Esophagus squamous epithelium (tissue), 5 donors: ENCODE results near the gene ETNPPL. TPM values are rescaled to one million over a fixed set of nuclear protein-coding genes. Genes with fewer than 3 reads are reported as not detected.

Source experiments
- DNase-seq: peaks from one replicate; lab custom pipeline; 2025; lab: John Stamatoyannopoulos, UW
- H3K27ac ChIP-seq, 4 donors: fragments of 200-600 bp; sonication (generic); one replicate each; pipeline ENCODE4 v1.5.1; 2016 to 2019; ENCODE audit warnings: mild to moderate bottlenecking in 1 of 4
- H3K27me3 ChIP-seq, 4 donors: fragments of 200-600 bp; sonication (generic); 1 replicate in 3 of 4; 2 replicates in 1 of 4; pipeline versions ENCODE4 v1.5.1 to v1.6.0; 2017 to 2021; ENCODE audit warnings: antibody characterized with exemption in 1 of 4
- H3K36me3 ChIP-seq, 3 donors: fragments of 200-600 bp; sonication (generic); one replicate each; pipeline ENCODE4 v1.5.1; 2016 to 2019
- H3K4me1 ChIP-seq, 3 donors: fragments of 200-600 bp; sonication (generic); one replicate each; pipeline ENCODE4 v1.5.1; 2017 to 2019
- H3K4me3 ChIP-seq, 4 donors: fragments of 200-600 bp; sonication (generic); 1 replicate in 3 of 4; 2 replicates in 1 of 4; pipeline ENCODE4 v1.5.1; 2016 to 2019; ENCODE audit warnings: mild to moderate bottlenecking in 2 of 4, moderate library complexity in 1 of 4
- H3K9me3 ChIP-seq, 3 donors: fragments of 200-600 bp; sonication (generic); one replicate each; pipeline ENCODE4 v1.5.1; 2016 to 2019
- CTCF ChIP-seq, 6 experiments: fragments of 450-650 bp in 4 of 6; fragments of 200-600 bp in 2 of 6; sonication (generic) in 2 of 6; IDR thresholded peaks; one replicate each; pipeline ENCODE4 v1.5.1; 2016 to 2019; ENCODE audit warnings: antibody characterized with exemption in 6 of 6, mild to moderate bottlenecking in 4 of 6, moderate library complexity in 4 of 6
- POLR2A ChIP-seq, 4 donors: fragments of 450-650 bp; IDR thresholded peaks; one replicate each; pipeline ENCODE4 v1.6.1; 2017; ENCODE audit warnings: antibody characterized with exemption in 4 of 4, mild to moderate bottlenecking in 4 of 4, moderate library complexity in 3 of 4
- WGBS, 2 donors: methylation state at CpG; one replicate each; pipeline ENCODE4 v1.1.5; 2018; 5-methylcytosine and 5-hydroxymethylcytosine counted together
- intact Hi-C: fragments of 100-400 bp; cut with DNase I; formaldehyde crosslinking; loops from one replicate; pipeline ENCODE4 v1.15.0; 2022
- total RNA-seq, 4 donors: library from RNA; depleted of rRNA; stranded (reverse); fragments of >200 nt; gene quantifications; one replicate each; pipeline ENCODE4 v1.1.0, GENCODE V29; 2016
- donor health status: DM: yes; HTN: yes; CAD: no.

The ETNPPL gene
- total RNA-seq, 4 donors from 2014 or later, result not detected

DNA sequence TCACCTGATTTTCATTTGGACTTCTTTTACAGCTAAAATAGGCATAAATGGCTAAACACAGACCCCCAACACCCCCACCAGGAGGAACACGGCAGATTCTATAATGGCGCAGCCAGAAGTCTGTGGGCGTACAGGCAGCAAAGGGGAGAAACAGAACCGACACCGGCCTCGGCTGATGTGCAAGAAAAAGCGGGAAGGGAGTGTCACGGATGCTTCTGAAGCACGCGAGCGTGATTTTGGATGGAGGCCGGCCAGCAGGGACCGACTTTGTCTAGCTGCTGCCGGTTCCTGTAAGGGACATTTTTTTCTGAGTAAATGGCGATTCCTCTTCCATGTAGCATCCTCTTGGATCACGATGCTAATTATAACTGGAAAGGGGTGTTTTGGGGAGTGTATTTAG lies 24.9 kb upstream of the ETNPPL start:
- intact Hi-C loops, result no loop called here
- TF ChIP-seq POLR2A (IDR thresholded peaks at IDR 0.05) (no peak), CTCF (IDR thresholded peaks at IDR 0.05) (no peak)
- WGBS, 2 donors, result 90 to 93% methylated on average over 15 of the region's 16 CpGs
- Histone ChIP-seq H3K9me3 (no peaks in the 10 kb centered on the region), H3K27me3 (no peaks in the 10 kb centered on the region), H3K36me3 (no peaks in the 10 kb centered on the region), H3K4me3 (no peak overlapping the region), H3K4me1 (no peaks in the 10 kb centered on the region), H3K27ac (no peak overlapping the region)
- no peak for DNase-seq

- Histone ChIP-seq H3K4me1 (no peaks in the 10 kb centered on the region), H3K36me3 (no peaks in the 10 kb centered on the region), H3K27me3 (no peaks in the 10 kb centered on the region), H3K9me3 (no peaks in the 10 kb centered on the region), H3K27ac (no peak overlapping the region), H3K4me3 (no peak overlapping the region)
- intact Hi-C loops, result no loop called here
- DNase-seq, result no peak
- no peak for TF ChIP-seq POLR2A (IDR thresholded peaks at IDR 0.05)
- no peak for TF ChIP-seq CTCF (IDR thresholded peaks at IDR 0.05)
- WGBS, 2 donors, result 81 to 83% methylated on average over 13 to 14 of the region's 14 CpGs
Measured at GRCh38 chr4:108787106-108787505, 24.3 kb upstream of the ETNPPL start.

DNA sequence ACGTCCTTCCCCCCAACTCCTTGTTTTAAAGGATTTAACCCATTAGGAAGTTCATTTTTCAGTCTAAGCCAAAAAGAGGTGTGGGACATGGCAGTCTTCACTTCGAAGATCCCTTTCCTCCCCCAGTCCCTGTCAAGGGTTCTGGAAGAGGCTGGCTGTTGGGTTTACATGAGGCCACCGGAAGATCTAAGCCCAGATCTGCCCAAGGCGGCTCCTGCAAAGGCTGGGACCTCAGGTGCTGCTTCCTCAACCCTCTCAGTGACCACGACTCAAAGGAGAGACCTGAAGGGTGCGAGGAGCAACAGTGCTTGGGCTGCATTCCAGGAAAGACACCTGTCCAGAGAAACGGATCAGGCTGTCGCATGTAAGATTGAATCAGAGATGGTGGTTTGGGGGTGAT lies 23.5 kb upstream of the ETNPPL start:
- H3K4me1 ChIP-seq, result no peaks in the 10 kb centered on the region
- WGBS, 2 donors, result 73 to 87% methylated on average over 5 to 6 of the region's 8 CpGs
- no peak for TF ChIP-seq CTCF (IDR thresholded peaks at IDR 0.05)
- no peak for TF ChIP-seq POLR2A (IDR thresholded peaks at IDR 0.05)
- no peak for DNase-seq
- no peaks in the 10 kb centered on the region for H3K9me3 ChIP-seq
- no peaks in the 10 kb centered on the region for H3K36me3 ChIP-seq
- H3K4me3 ChIP-seq, result no peak overlapping the region
- intact Hi-C loops, result no loop called here
- H3K27me3 ChIP-seq, result no peaks in the 10 kb centered on the region
- H3K27ac ChIP-seq, result no peak overlapping the region

- Histone ChIP-seq H3K4me1 (no peaks in the 10 kb centered on the region), H3K4me3 (no peak overlapping the region), H3K9me3 (no peaks in the 10 kb centered on the region), H3K27ac (no peak overlapping the region), H3K27me3 (no peaks in the 10 kb centered on the region), H3K36me3 (no peaks in the 10 kb centered on the region)
- intact Hi-C loops, result no loop called here
- 57 to 68% methylated on average over 3 of the region's 3 CpGs for WGBS, 2 donors
- no peak for DNase-seq
- no peak for TF ChIP-seq POLR2A (IDR thresholded peaks at IDR 0.05)
- no peak for TF ChIP-seq CTCF (IDR thresholded peaks at IDR 0.05)
Measured at GRCh38 chr4:108783665-108784463, 21.0 kb upstream of the ETNPPL start.

DNA sequence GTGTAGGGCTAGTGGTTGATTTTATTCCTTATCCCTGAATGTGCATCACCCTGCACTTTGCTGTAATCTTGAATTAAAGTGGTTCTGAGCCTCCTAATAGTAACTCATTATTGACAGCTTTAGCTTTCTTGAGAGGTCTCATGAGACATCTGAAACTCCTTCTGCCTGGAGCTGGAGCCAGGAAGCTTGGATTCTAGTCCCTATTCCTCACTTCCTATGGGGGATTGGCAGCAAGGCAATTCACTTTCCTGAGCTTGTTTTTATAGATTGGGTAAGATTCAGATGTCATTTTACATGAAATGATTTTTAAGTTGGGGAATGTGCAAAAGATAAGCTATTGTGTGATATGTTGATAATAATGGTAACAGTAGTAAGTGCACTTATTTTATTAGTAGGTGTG lies 17.1 kb upstream of the ETNPPL start:
- H3K4me3 ChIP-seq, result no peak overlapping the region
- H3K9me3 ChIP-seq, result no peaks in the 10 kb centered on the region
- no peak for DNase-seq
- H3K36me3 ChIP-seq, result no peaks in the 10 kb centered on the region
- TF ChIP-seq POLR2A (IDR thresholded peaks at IDR 0.05), result no peak
- TF ChIP-seq CTCF (IDR thresholded peaks at IDR 0.05), result no peak
- H3K27me3 ChIP-seq, result no peaks in the 10 kb centered on the region
- peaks cover 0 to 2% (median 0%) of the 10 kb centered on the region in 3 donors for H3K4me1 ChIP-seq
- intact Hi-C loops, result no loop called here
- H3K27ac ChIP-seq, result no peak overlapping the region
